Measurements from ENCODE around the gene RUNX2.

Gene RUNX2

GRCh38 chr6:45541934-45542333 is 213.8 kb downstream of the RUNX2 start (continued):
- no peak for TF ChIP-seq HOXD13 (CRISPR knock-in tag; IDR thresholded peaks at IDR 0.05; ENCODE audit: borderline replicate concordance)

- ChIA-PET CTCF (interaction anchor here (1.2 kb wide), 1 partner anchor 1068 kb away, joined by 3 read pairs; no protein-coding TSS in a partner anchor), POLR2A (no interaction called here)
- TF ChIP-seq ZNF362 (tag by site-specific recombination; IDR thresholded peaks at IDR 0.05) (no peak), ELK4 (IDR thresholded peaks at IDR 0.05; ENCODE audit: borderline replicate concordance, low read depth, low read length) (no peak), ZNF473 (tag by site-specific recombination; IDR thresholded peaks at IDR 0.05) (no peak), ZNF692 (tag by site-specific recombination; IDR thresholded peaks at IDR 0.05) (no peak), ZNF2 (tag by site-specific recombination; IDR thresholded peaks at IDR 0.05) (no peak), ZNF248 (tag by site-specific recombination; IDR thresholded peaks at IDR 0.05) (no peak), ZNF223 (tag by site-specific recombination; IDR thresholded peaks at IDR 0.05) (no peak), ZNF19 (tag by site-specific recombination; IDR thresholded peaks at IDR 0.05; ENCODE audit: low read depth) (no peak), ZBTB49 (tag by site-specific recombination; IDR thresholded peaks at IDR 0.05; ENCODE audit: low read depth) (no peak), SP2 (tag by site-specific recombination; IDR thresholded peaks at IDR 0.05) (no peak), BCL6B (tag by site-specific recombination; IDR thresholded peaks at IDR 0.05) (no peak), ZNF48 (tag by site-specific recombination; IDR thresholded peaks at IDR 0.05) (no peak), ZNF214 (tag by site-specific recombination; IDR thresholded peaks at IDR 0.05; ENCODE audit: borderline replicate concordance) (no peak), BCL11B (tag by site-specific recombination; IDR thresholded peaks at IDR 0.05; ENCODE audit: low read depth) (no peak)
- H3K36me3 ChIP-seq (ENCODE audit: control insufficient read depth in 2 of 2, insufficient read depth in 1 of 2, low read length in 2 of 2): peaks cover 0 to 2% of the 10 kb centered on the region in 2 experiments; a peak in 1 of 3 replicates
- H3K4me3 ChIP-seq (ENCODE audit: low read depth, low read length): no peak overlapping the region
- no peak overlapping the region for H3K27ac ChIP-seq (ENCODE audit: extremely low read depth, low read depth, low read length)
- peaks cover 1% of the 10 kb centered on the region; the same call in 1 of the 2 replicates for H3K4me1 ChIP-seq (ENCODE audit: control insufficient read depth, insufficient read depth, low read length)
- no peaks in the 10 kb centered on the region for H3K9me3 ChIP-seq (ENCODE audit: control insufficient read depth, insufficient read depth, low read depth, low read length)
Observed at GRCh38 chr6:45543298-45544235, 215.4 kb downstream of the RUNX2 start.
